Panc1 (cell line): ENCODE measurements around the gene CNN2. TPM values are rescaled to one million over a fixed set of nuclear protein-coding genes. Genes with fewer than 3 reads are reported as not detected.

Experiments used
- ATAC-seq: fragments of 200-7000 bp; cut with Tn5 transposase; 2 replicates; pipeline ENCODE4 v1.9.1; 2020; ENCODE audit warnings: mild to moderate bottlenecking, moderate library complexity
- BruUV-seq: library from RNA; stranded (reverse); fragments of 400-500 nt; replicated peaks from 2 replicates; lab custom pipeline; 2021; lab: Mats Ljungman, UMichigan
- CTCF ChIA-PET: fragments of 300-600 bp; sonication (Branson Sonifier 250); formaldehyde crosslinking; loops from one replicate; lab custom pipeline; 2022; ENCODE audit warnings: antibody characterized with exemption; lab: Charles Lee
- POLR2A ChIA-PET: fragments of 300-600 bp; sonication (Branson Sonifier 250); formaldehyde crosslinking; loops from one replicate; lab custom pipeline; 2022; ENCODE audit warnings: antibody characterized with exemption; lab: Charles Lee
- DNase-seq: peaks from one replicate; pipeline ENCODE4 v3.0.0-alpha.2; 2010; ENCODE audit warnings: low read depth, low spot score
- H3K27ac ChIP-seq: 2 replicates; pipeline ENCODE4 v1.5.1; 2011; ENCODE audit warnings: mild to moderate bottlenecking, low read length, inconsistent platforms
- H3K27me3 ChIP-seq: fragments of 200-500 bp; sonication (Bioruptor generic); 2 replicates; pipeline ENCODE4 v1.6.0; 2014; ENCODE audit warnings: low read length, inconsistent platforms; ENCODE audit not compliant: control insufficient read depth, insufficient read depth
- H3K36me3 ChIP-seq: fragments of 200-500 bp; sonication (Bioruptor generic); 2 replicates; pipeline ENCODE4 v1.5.1; 2014; ENCODE audit warnings: inconsistent platforms, mild to moderate bottlenecking, low read length, moderate library complexity; ENCODE audit not compliant: control insufficient read depth, insufficient read depth
- H3K4me1 ChIP-seq: 2 replicates; pipeline ENCODE4 v1.5.1; 2011; ENCODE audit warnings: inconsistent platforms, mild to moderate bottlenecking, low read length, moderate library complexity; ENCODE audit not compliant: control insufficient read depth, insufficient read depth
- H3K4me3 ChIP-seq, 2 experiments: 2 replicates each; pipeline ENCODE4 v1.5.1; 2011 to 2012; ENCODE audit warnings: low read depth in 2 of 2, low read length in 2 of 2, mild to moderate bottlenecking in 2 of 2, inconsistent platforms in 1 of 2, moderate library complexity in 1 of 2
- H3K9me3 ChIP-seq: fragments of 200-500 bp; sonication (Bioruptor generic); 2 replicates; pipeline ENCODE4 v1.5.1; 2014; ENCODE audit warnings: low read depth, mild to moderate bottlenecking, inconsistent platforms, low read length, moderate library complexity; ENCODE audit not compliant: control insufficient read depth, insufficient read depth
- POLR2AphosphoS5 ChIP-seq: IDR thresholded peaks from 2 replicates; pipeline ENCODE4 v1.6.1; 2012; ENCODE audit warnings: mild to moderate bottlenecking, low read depth, low read length, moderate library complexity
- REST ChIP-seq, 2 experiments: IDR thresholded peaks; 2 replicates each; pipeline ENCODE4 v1.6.1; 2011 to 2012; ENCODE audit warnings: low read depth in 2 of 2, control low read depth in 1 of 2, low read length in 1 of 2, mild to moderate bottlenecking in 1 of 2, moderate library complexity in 1 of 2; ENCODE audit not compliant: insufficient read depth in 1 of 2
- SIN3A ChIP-seq: IDR thresholded peaks from 2 replicates; pipeline ENCODE4 v1.6.1; 2012; ENCODE audit warnings: low read depth, mild to moderate bottlenecking, low read length, moderate library complexity, borderline replicate concordance; ENCODE audit not compliant: insufficient read depth
- TCF7L2 ChIP-seq: IDR thresholded peaks from 2 replicates; pipeline ENCODE4 v1.6.1; 2011; ENCODE audit warnings: mild to moderate bottlenecking, low read depth, low read length, inconsistent platforms
- in situ Hi-C: cut with HindIII; loops from 2 replicates; pipeline ENCODE4 v1.10.0; 2016; ENCODE audit warnings: low sequenced_read_pairs, low pct_unique_long_range_greater_than_20kb
- intact Hi-C: fragments of 100-400 bp; cut with micrococcal nuclease; formaldehyde crosslinking; loops from one replicate; pipeline ENCODE4 v1.10.0; 2022; ENCODE audit not compliant: unreplicated experiment
- total RNA-seq: library from RNA; stranded (reverse); gene quantifications from one replicate; pipeline ENCODE4 v1.2.1, GENCODE V29; 2021; ENCODE audit not compliant: unreplicated experiment
- TF ChIP-seq, protein P1 (sequence below): fragments of 450-650 bp; IDR thresholded peaks from 2 replicates; pipeline ENCODE4 v1.5.1; 2017; ENCODE audit warnings: mild to moderate bottlenecking

Gene CNN2
- total RNA-seq, 1 experiment from 2014 or later: 203 TPM

- Histone ChIP-seq H3K4me1 (peaks cover 4% of the 10 kb centered on the region), H3K36me3 (no peaks in the 10 kb centered on the region), H3K9me3 (no peaks in the 10 kb centered on the region), H3K4me3 (no peak overlapping the region), H3K27ac (no peak overlapping the region), H3K27me3 (no peaks in the 10 kb centered on the region)
- ATAC-seq: no peak
- in situ Hi-C loops (no loop called here), intact Hi-C loops (no loop called here)
- TF ChIP-seq REST (IDR thresholded peaks at IDR 0.05; ENCODE audit: insufficient read depth in 1 of 2, low read depth in 2 of 2, low read length in 1 of 2) (no peak), TCF7L2 (no peak), POLR2AphosphoS5 (no peak), SIN3A (no peak)
- TF ChIP-seq, protein P1, sequence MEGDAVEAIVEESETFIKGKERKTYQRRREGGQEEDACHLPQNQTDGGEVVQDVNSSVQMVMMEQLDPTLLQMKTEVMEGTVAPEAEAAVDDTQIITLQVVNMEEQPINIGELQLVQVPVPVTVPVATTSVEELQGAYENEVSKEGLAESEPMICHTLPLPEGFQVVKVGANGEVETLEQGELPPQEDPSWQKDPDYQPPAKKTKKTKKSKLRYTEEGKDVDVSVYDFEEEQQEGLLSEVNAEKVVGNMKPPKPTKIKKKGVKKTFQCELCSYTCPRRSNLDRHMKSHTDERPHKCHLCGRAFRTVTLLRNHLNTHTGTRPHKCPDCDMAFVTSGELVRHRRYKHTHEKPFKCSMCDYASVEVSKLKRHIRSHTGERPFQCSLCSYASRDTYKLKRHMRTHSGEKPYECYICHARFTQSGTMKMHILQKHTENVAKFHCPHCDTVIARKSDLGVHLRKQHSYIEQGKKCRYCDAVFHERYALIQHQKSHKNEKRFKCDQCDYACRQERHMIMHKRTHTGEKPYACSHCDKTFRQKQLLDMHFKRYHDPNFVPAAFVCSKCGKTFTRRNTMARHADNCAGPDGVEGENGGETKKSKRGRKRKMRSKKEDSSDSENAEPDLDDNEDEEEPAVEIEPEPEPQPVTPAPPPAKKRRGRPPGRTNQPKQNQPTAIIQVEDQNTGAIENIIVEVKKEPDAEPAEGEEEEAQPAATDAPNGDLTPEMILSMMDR: no peak
- CTCF ChIA-PET: no interaction called here
- no peak for DNase-seq
- POLR2A ChIA-PET: no interaction called here
- BruUV-seq: no TSS peak
These were observed 54.2 kb downstream of the CNN2 start for GRCh38 chr19:1080360-1081161.

DNA sequence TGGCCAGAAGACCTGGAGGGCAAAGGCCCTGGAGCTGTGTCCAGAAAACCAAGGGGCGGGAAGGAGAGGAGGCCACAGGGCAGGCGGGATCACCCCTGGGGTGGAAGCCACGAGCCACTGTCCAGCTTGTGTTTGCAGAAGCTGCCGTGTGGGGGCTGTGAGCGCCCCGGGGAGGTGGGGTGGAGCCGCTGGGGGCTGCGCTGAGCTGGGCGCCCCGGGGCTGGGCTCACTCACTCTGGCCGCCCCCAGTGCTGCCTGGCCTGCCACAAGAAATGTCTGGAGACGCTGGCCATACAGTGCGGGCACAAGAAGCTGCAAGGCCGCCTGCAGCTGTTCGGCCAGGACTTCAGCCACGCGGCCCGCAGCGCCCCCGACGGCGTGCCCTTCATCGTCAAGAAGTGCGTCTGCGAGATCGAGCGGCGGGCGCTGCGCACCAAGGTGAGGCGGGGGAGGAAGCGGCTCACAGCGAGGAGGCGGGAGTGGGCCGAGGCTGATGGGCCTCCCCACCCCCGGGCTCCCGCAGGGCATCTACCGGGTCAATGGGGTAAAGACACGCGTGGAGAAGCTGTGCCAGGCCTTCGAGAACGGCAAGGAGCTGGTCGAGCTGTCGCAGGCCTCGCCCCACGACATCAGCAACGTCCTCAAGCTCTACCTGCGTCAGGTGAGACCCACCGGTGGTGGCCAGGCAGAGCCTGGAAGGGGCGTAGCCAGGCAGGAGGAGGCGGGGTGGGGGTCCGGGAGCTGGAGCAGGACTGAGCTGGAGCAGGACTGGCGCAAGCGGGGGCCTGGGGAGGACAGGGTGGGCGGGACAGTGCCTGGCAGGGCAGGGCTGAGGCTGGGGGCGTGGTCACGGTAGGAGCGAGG, 55.1 kb downstream of the CNN2 start:
- BruUV-seq: no TSS peak
- H3K36me3 ChIP-seq: no peaks in the 10 kb centered on the region
- intact Hi-C loops: no loop called here
- DNase-seq (no peak), ATAC-seq (no peak; the same call in 1 of the 2 replicates)
- no peaks in the 10 kb centered on the region for H3K27me3 ChIP-seq
- POLR2A ChIA-PET: interaction anchor here (0.6 kb wide), 1 partner anchor 26 kb away, joined by 3 read pairs; no protein-coding TSS in a partner anchor
- CTCF ChIA-PET: no interaction called here
- no peak for TF ChIP-seq REST (IDR thresholded peaks at IDR 0.05; ENCODE audit: insufficient read depth in 1 of 2, low read depth in 2 of 2, low read length in 1 of 2)
- no peak for TF ChIP-seq POLR2AphosphoS5
- no peak overlapping the region for H3K27ac ChIP-seq
- in situ Hi-C loops: no loop called here
- no peaks in the 10 kb centered on the region for H3K9me3 ChIP-seq
- no peak overlapping the region for H3K4me3 ChIP-seq
- H3K4me1 ChIP-seq: peaks cover 4% of the 10 kb centered on the region; the same call in 1 of the 2 replicates
